Measurements from ENCODE around the gene ZNF362.

ZNF362 gene

DNA sequence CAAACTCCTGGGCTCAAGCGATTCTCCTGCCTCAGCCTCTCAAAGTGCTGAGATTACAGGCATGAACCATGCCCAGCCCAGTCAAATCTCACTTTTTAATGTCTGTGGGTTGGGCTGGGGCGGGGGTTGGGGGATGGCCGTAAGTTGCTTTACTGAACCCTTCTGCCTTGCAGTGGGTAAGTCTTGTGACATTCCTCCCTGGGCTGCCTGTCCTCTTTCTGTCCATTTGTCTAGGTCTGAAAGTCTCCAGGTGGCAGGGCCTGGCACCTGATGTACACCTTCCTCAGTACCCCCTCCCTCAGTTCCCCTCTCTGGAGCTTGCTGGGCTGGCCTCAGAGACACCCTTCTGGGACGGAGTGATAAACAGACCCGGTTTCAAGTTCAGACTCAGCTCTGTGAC is 13.3 kb downstream of the ZNF362 start:
- DNase-seq = no peak

DNA sequence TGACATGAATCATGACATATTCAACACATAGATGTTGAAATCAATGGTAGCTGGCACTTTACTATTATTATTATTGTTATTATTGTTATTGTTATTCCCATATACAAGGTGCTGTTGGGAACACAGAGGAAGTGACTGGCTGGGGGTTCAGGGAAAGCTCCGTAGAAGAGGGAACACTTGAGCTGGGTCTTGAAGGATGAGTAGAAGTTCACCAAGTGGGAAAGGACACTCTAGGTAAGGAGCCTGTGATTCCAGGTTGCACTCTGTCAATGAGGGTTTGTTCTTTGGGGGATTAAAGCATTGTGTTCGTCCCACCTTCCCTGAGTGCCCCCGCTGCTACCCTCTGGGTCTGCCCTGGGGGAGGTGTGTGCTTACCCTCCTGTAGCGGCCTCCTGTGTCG is 14.1 kb downstream of the ZNF362 start:
- no peak for DNase-seq

DNA sequence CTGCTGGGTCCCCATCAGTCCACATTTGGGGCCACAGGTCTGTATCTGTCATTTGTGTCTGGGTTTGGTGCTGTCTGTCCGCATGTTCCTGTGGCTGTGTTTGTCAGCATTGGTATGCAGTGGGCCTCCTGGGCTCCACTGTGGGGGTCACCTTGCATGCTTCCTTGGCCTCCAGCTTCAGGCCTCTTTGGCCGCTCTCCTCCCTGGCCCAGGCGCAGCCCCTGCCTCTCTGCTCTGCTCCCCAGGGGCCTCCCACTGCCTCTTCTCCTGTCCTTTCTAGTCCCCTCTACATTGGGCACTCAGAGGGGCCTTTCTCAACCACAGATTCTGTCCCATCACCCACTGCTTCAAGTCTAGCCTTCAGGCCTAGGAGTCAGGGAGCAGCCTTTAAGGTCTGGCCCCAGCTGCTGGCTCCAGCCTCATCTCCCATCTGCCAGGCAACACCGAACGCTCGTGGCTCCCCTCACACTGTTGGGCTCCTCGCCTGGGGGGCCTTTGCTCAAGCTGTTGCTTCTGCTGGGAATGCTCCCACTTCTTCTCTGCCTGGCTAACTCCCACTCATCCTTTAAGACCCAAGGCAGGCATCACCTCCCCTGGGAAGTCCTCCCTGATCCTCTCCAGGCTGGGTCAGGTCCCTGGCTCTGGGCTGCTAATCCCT is 14.6 kb downstream of the ZNF362 start:
- no peak for DNase-seq

DNA sequence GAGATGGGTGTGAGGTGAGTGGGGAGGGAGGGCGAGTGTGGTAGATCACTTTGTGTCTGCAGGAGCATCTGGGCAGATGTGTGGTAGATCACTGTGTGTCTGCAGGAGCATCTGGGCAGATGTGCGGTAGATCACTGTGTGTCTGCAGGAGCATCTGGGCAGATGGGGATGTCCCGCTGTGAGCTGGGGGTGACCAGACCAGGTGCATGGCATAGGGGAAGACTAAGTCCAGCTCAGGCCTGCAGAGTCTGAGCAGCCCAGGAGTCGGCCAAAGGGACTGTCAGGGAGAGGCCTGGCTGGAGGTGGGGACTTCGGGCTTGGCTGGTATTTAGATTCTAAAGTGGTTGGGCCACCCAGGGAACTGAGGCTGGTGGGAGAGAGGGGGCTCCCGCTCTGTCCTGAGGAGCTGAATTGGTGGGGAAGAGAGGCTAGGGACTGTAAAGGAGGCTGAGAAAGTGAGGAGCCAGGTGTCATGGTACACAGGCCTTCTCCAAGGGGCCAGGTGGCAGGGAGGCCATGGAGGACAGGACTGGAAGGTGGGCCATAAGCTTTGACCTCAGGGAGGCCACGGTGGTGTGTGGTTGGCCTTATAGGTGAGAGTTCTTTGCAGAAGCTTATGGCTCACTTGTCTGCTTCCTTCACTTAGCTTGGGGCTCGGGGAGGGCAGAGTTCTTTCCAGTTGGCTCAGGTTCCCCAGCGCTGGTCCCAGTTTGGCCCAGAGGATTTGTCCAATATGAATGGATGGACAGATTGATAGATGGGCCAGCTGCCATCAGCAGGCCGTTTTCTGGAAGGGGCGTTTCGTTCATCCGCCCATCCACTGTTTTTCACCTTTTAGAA is 15.6 kb downstream of the ZNF362 start:
- DNase-seq = no peak

DNA sequence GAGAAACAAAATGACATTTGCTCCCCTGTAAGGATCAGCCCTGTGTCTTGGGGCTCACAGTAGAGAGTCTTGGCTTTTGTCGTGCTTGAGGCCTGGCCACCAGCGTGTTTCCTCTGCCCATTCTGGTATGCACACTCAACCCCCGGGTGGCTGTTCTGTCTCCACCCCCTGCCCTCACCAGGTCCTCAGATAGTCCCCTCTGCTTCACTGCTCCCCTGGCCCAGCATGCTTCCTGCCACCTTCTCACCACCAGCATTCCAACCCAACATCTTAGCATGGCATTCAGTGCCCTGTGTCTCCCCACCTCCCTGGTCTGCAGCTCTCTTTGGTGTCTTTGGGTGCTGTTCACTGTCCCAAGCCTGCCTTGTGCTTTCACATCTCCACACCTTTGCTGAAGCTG is 16.2 kb downstream of the ZNF362 start:
- no peak for DNase-seq

DNA sequence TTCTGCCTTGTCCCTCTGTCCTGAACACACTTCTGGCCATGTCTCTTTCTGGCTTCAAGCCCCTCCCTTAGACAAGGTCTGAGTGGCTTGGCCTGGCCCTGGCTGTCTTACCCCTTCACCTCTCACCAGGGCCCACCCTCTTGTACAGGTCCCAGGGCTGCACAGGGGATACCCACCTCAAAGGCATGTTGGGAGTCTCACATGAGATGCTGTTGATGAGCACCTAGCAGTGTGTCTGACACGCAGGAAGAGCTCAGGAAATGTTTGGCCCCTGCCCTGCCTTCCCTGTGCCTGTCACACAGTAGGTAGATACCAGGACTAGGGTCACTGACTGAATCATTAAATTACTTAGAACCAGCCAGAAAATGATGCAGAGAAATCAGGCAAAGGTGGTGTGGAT is 16.6 kb downstream of the ZNF362 start:
- no peak for DNase-seq

DNA sequence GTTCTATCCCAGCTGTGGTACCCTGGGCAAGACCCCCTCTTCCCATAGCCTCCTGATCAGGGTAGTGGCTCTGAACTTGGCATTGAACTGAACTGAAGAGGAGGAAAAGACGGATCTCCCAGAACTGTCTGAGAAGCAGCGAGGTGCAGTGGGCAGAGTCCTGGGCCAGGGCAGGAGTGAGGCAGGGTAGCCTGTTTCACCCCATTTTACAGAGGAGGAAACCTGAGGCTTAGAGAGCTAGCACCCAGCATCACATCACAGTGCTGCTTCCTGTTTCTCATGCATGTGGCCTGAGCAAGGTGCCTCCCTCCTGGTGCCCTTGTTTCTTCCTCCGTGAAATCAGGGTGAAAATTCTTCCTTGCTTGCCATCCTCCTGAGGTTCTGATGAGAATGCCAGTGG is 17.1 kb downstream of the ZNF362 start:
- DNase-seq = no peak

DNA sequence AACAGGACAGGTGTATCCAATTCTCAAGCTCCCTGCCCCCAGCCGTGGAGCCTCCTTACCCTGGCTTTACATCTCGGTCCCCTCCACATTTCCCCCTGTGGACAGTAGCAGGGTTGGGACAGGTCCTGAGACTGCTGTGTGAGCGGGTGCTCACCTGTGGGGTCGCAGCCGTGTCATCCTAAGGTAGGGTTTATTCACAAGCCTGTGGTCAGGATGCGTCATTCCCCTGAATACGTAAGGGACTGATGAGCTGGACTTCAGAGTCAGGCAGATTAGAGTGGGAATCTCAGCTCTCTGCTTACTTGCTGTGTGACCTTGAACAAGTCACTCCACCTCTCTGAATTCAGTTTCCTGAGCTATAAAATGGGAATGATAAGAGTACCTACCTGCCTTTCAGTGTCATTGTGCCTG is 17.7 kb downstream of the ZNF362 start:
- no peak for DNase-seq

DNA sequence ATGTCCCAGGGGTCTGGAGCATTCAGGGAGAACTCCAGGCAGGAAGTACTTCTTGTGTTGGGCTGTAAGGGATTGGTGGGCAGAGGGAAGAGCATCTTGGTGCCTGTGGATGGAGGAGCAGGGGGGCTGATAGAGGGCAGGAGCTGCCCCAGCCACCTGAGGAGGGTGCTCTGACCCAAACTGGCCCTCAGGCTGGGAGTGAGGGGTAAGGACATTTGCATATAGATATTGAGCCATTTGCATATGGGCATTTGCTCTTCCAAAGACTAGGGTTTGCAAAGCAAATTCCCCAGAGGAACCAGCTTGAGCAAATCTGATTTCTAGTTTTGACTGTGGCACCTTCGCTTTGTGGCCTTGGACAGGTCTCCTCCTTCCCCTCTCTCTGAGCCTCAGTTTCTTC is 18.2 kb downstream of the ZNF362 start:
- DNase-seq = no peak

DNA sequence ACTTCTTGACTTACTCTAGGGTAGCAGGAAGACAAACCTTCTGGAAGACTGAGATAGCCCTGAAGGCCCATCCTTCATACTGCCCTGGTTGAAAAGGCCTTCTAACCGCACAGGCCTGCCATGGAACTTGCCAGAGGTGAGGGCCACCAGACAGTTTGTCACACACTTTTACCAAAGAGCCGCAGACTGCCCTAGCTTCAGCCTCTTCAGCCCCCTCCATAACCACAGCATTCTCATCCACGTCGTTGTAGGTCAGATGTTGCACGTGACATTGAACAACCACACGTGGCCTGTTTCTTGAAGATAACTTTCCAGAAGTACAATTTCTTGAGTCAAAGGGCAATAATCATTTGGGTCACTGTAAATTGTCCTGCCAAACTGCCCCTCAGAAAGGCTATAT is 18.9 kb downstream of the ZNF362 start:
- DNase-seq = no peak

DNA sequence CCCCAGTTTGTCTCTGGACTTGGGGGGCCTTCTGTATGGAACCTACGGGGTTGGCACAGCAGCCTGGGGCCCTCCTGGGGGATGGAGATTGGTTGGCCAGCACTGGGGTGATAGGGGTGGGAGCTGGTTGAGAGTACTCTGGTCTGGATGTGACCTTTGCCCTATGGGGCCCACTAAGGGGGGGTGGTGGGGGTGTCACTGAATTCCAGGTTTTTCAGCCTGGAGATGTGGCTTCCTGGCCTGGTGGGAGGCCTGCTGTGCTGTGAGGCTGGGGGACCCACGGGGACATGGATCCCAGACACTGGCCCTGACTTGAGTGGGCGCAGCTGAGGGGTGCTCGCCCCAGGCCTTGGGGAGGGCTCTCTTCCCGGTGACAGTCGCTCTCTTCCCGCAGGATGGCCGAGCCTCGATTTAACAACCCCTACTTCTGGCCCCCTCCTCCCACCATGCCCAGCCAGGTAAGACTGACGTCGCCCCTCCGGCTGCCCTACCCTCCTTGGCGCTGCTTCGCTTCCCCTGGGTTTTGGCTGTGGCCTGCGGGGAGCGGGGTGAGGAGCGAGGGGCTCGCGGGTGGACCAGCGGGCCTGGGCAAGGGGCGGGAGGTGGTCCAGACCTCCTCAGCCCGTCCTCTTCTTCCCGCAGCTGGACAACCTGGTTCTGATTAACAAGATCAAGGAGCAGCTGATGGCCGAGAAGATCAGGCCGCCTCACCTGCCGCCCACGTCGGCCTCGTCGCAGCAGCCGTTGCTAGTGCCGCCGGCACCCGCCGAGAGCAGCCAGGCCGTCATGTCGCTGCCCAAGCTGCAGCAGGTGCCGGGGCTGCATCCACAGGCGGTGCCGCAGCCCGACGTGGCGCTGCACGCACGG is 19.6 kb downstream of the ZNF362 start:
- DNase-seq = no peak

DNA sequence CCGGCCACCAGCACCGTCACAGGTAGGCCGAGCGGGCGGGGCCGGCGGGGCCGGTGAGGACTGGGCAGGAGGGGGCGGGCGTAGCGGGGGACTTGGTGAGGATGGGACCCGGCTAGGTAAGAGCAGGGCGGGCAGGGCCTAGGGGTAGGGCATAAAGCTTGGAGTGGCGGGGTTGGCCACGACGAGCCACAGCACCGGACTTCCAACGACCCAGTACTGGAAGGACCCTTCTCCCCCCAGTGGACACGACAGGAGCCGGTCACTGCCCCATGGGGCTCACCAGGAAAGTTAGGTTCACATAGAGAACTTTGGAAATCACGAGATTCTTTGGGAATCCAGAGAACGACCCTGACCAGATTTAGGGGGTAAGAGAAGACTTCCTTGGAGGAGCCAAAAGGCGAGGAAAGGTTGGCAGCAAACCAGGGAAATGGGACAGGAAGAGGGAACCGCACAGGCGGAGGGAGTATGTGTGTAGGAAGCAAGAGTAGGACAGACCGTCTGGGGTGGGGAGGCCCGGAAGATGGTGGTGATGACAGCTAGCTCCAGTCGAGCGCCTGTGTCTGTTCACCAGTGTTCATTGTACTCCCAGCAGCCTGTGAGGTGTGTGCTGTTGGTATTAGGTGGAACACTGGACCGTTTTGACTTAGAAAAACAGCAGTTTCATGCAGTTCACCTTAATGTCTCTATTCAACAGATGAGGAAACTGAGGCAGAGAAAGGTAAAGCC is 20.4 kb downstream of the ZNF362 start:
- no peak for DNase-seq

DNA sequence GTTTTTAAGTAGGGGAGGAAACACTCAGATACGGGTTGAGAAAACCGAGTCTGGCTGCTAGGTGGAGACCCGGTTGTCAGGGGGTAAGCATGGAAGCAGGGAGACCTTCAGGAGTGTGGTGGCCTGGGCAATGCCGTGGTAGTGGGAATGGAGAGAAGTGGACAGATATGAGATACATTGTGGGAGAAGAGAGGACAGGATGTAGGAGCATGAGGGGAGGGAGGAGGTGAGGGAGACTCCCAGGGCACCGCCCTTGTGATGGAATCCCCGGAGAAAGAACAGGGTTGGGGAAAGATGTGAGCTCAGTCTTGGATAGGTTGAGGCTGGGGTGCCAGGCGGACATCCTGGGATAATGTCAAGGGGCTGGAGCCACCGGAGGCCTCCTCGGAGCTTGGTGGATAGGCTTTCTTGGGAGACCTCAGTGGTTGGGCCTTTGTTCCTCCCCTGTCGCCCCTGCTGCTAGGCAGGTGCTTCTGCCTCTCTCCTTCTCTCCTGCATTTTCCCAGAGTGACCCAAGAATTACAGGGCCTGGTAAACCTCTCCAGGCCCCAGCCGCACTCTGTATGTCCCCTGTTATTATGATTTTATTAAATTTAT is 21.3 kb downstream of the ZNF362 start:
- DNase-seq = no peak

DNA sequence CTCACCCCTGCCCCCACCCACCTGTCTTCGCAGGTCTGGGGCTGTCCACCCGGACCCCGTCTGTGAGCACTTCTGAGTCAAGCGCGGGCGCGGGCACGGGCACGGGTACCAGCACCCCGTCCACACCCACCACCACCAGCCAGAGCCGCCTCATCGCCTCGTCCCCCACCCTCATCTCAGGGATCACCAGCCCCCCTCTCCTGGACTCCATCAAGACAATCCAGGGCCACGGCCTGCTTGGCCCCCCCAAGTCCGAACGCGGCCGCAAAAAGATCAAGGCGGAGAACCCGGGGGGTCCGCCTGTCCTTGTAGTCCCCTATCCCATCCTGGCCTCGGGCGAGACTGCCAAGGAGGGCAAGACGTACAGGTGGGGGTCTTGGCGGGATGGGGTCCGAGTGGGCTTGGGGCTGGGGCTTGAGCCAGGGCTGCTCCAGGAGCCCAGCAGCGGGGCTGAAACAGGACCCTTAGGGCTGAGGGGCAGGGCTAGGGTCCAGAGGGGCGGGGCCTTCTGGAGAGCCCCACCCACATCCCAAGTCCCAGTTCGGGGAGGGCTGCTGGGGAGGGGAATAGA is 23.9 kb downstream of the ZNF362 start:
- no peak for DNase-seq

DNA sequence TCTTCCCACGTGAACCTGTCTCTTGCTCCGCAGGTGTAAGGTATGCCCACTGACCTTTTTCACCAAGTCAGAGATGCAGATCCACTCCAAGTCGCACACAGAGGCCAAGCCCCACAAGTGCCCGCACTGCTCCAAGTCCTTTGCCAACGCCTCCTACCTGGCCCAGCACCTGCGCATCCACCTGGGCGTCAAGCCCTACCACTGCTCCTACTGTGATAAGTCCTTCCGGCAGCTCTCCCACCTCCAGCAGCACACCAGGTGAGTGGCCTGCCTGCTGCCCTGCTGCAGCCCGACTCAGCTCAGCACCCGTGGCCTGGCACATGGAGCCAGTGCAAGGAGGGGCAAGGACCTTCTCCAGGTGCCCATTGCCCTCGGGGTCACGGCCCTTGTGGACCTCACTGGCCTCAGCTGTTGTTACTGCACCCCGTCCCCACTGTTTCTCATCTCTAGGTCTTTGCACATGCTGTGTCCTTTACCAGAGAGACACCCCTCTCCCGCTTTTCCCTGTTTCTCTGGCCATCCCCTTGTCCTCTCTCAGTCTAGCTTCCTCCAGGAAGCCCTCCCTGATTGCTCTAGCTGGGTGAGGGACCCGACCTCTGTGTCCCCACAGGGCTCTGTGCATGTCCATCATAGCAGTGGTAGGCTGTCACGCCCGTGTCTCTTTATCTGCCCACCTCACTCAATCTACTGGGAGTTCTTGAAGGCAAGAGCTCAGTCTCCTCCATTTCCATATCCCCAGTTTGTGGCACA is 25.4 kb downstream of the ZNF362 start:
- no peak for DNase-seq

DNA sequence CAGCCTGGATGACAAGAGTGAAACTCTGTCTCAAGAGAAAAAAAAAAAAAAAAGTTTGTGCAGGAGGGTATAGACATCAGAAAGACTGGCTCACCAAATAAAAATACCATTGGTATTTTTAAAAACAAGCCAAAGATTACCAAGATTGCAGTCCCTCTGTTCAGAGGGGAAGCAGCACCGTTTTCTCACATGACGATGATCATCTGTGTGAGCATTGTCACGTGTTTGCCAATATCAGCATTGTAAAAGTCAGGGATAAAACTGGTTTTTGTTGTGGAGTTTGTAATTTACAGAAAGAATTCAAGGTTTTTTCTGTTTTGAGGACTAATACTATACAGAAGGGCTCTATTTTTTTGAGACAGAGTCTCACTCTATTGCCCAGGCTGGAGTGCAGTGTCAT is 26.5 kb downstream of the ZNF362 start:
- no peak for DNase-seq

DNA sequence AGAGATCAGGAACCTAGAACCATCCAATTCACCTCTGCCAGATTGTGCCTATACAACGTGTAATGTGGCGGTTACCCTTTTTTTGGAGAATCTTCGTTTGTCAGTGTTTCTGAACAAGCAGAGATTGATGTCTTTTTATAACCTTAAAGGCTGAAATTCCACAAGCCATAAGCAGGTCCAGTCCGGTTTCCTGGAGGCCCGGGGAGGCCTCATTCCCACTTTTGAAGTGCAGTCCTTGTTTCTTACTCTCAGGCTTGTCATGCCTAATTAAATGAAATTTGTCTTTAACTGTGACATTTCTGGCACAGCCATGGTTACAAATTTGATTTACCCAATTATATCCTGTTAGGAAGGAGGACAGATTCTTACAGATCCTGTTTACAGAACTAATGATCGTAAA is 27.8 kb downstream of the ZNF362 start:
- no peak for DNase-seq

DNA sequence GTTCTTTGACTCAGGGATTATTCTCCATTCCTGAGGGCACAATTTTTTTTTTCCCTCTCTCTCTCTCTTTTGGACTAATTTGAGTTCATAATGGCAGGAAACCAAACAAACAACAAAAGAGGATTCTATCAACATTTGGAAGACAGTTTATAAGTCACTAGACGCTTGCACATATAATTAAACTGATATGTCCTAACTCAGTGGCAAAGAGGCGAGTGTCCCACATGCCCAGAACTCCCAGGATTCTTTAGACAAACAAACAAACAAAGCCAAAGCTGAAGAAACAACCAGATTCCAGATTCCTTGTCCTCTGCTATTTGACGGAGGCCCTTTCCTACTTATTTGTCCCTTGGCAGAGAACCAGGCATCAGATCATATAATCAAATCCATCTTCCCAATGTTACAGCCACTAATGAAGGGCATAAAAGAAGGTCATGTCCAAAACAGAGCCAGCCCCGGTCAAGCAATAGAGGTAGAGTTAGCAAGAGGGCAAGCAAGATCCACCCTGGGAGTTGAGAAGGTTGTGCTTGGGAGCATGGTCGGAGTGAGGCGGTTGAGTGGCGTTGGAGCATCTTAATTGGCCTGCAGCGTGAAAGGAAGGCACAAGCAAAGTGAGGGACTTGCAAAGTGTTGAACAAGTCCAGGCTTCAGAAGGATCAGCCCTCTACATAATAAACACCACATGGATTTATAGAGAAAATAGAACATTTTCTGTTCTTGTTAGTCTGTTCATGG is 30.3 kb downstream of the ZNF362 start:
- no peak for DNase-seq

DNA sequence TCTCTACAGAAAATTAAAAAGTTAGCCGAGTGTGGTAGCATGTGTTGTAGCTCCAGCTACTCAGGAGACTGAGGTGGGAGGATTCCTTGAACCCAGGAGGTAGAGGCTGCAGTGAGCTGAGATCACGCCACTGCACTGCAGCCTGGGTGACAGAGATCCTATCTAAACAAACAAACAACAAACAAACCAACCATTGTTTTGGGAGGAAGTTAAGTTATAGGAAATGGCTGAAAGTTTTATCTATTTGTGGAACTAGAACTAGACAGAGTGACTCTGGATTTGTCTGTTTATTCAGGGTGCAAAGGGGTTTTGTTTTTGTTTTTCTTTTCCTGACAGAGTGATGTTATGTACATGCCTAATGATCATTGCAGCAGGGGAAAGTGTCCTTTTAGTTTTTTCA is 31.0 kb downstream of the ZNF362 start:
- no peak for DNase-seq

DNA sequence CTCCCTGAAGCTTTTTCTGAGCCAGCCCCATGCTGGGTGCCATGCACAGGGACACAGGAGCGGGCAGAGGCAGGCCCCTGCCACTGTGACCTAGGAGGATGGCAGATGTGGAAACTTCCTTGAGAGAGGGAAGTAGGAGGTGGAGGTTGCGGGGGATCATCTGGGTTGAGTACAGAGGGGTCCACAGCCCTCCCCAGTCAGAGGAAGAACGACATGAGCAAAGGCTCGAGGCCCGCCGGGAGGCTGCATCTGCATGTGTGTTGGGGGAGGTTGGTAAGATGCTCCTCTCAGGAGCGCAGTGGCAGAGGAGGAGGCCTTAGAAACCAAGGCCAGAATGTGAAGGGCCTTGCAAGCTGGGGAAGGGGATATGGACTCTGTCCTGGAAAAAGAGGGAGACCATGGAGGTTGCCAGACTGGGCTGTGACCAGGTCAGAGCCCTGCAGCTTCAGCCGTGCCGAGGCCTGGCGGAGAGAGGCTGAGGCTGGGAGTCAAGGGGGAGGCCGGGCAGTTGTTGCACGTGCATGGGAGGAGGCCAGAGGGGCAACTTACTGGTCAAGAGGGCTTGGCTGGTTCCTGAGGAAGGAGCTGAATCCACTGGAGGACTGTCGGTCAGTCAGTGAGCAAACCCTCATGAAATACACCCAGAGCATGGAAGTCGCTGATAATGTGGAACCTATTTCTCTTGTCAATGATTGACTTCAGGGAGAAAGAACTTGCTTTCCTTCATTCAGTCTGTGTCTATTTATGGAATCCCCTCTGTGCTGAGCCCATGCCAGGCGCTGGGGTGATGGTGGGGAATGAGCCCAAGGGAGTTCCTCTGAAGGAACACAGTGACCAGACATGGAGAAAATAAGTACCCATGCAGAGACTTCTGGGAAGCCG is 32.9 kb downstream of the ZNF362 start:
- no peak for DNase-seq

Measured in activated gamma-delta T cell treated with Interleukin-2 at 50 U/mL for 16 hours (primary cell).